ENCODE measurements around the gene GPM6B.
"Not testable (repeated sequence)": the region's sequence is repeated elsewhere in the genome, so short reads cannot be mapped to it uniquely, and the experiment has no call there.

The GPM6B gene

GRCh38 chrX:13742397-13743176, 74.3 kb downstream of the GPM6B start:
- peak in 1 of 2 experiments; percentile 40 for DNase-seq
- TF ChIP-seq POLR2A (IDR thresholded peaks at IDR 0.05; ENCODE audit: low read length) (no peak), GATA1 (IDR thresholded peaks at IDR 0.05; ENCODE audit: low read depth, low read length) (no peak)

- TF ChIP-seq GATA1 (IDR thresholded peaks at IDR 0.05; ENCODE audit: low read depth, low read length) (no peak), POLR2A (IDR thresholded peaks at IDR 0.05; ENCODE audit: low read length) (no peak)
- no peak for DNase-seq
Measured at GRCh38 chrX:13741695-13742094, 75.2 kb downstream of the GPM6B start.

- TF ChIP-seq POLR2A (IDR thresholded peaks at IDR 0.05; ENCODE audit: low read length) (peak; percentile 98), GATA1 (IDR thresholded peaks at IDR 0.05; ENCODE audit: low read depth, low read length) (no peak)
- DNase-seq: peak; percentile 95
Measured at GRCh38 chrX:13734278-13735172, 82.4 kb downstream of the GPM6B start, which contains the start of the genes OFD1 and TRAPPC2. OFD1 (plus strand) TSS chrX:13734748; CDS start chrX:13735072, 324 bp downstream. TRAPPC2 (minus strand) TSS chrX:13734620; CDS start chrX:13719963, 14,657 bp downstream.

GRCh38 chrX:13733506-13733905, 83.4 kb downstream of the GPM6B start:
- DNase-seq: no peak
- no peak for TF ChIP-seq POLR2A (IDR thresholded peaks at IDR 0.05; ENCODE audit: low read length)
- no peak for TF ChIP-seq GATA1 (IDR thresholded peaks at IDR 0.05; ENCODE audit: low read depth, low read length)

- no peak for TF ChIP-seq POLR2A (IDR thresholded peaks at IDR 0.05; ENCODE audit: low read length)
- no peak for TF ChIP-seq GATA1 (IDR thresholded peaks at IDR 0.05; ENCODE audit: low read depth, low read length)
- no peak for DNase-seq
Measured at GRCh38 chrX:13732246-13733067, 84.4 kb downstream of the GPM6B start.

GRCh38 chrX:13730523-13730922, 86.4 kb downstream of the GPM6B start:
- DNase-seq: not testable (repeated sequence)

- DNase-seq: not testable (repeated sequence)
Measured at GRCh38 chrX:13726583-13726982, 90.3 kb downstream of the GPM6B start.

GRCh38 chrX:13724878-13725277, 92.0 kb downstream of the GPM6B start:
- DNase-seq: not testable (repeated sequence)

GRCh38 chrX:13721819-13722519, 94.9 kb downstream of the GPM6B start:
- TF ChIP-seq GATA1 (IDR thresholded peaks at IDR 0.05; ENCODE audit: low read depth, low read length) (no peak), POLR2A (IDR thresholded peaks at IDR 0.05; ENCODE audit: low read length) (no peak)
- DNase-seq: peak; percentile 54 to 67

- DNase-seq: no peak
- TF ChIP-seq GATA1 (IDR thresholded peaks at IDR 0.05; ENCODE audit: low read depth, low read length): no peak
- TF ChIP-seq POLR2A (IDR thresholded peaks at IDR 0.05; ENCODE audit: low read length): no peak
Measured at GRCh38 chrX:13721371-13721770, 95.5 kb downstream of the GPM6B start.
